Natural killer cell (primary cell): ENCODE data around the gene TMEM150A. TPM values are rescaled to one million over a fixed set of nuclear protein-coding genes. Genes with fewer than 3 reads are reported as not detected.
A peak's percentile ranks its signal among the peaks of the same experiment; 100 is the strongest.

Source experiments
- ATAC-seq, 3 donors: fragments of 150-1000 bp in 2 of 3; fragments of 200-7000 bp in 1 of 3; cut with Tn5 transposase; 1 replicate in 1 of 3; 2 replicates in 2 of 3; pipeline ENCODE4 v1.10.0; 2021; ENCODE audit warnings: mild to moderate bottlenecking in 2 of 3, moderate library complexity in 2 of 3
- DNase-seq, 2 donors: peaks; one replicate each; pipeline versions ENCODE4 v3.0.0 to v3.0.0-alpha.2; 2013 to 2021; ENCODE audit warnings: mixed read lengths in 1 of 2
- H3K27ac ChIP-seq: one replicate; pipeline ENCODE4 v1.5.1; 2013; ENCODE audit warnings: mild to moderate bottlenecking, low read length
- H3K27me3 ChIP-seq: one replicate; pipeline ENCODE4 v1.6.1; 2013; ENCODE audit warnings: low read length; ENCODE audit not compliant: control insufficient read depth, insufficient read depth
- H3K36me3 ChIP-seq: one replicate; pipeline ENCODE4 v1.6.1; 2013; ENCODE audit warnings: low read length; ENCODE audit not compliant: control insufficient read depth, insufficient read depth
- H3K4me1 ChIP-seq: one replicate; pipeline ENCODE4 v1.6.1; 2013; ENCODE audit warnings: low read length; ENCODE audit not compliant: control insufficient read depth, insufficient read depth
- H3K4me3 ChIP-seq: one replicate; pipeline ENCODE4 v1.5.1; 2013; ENCODE audit warnings: low read length
- H3K9me3 ChIP-seq: one replicate; pipeline ENCODE4 v1.6.1; 2013; ENCODE audit warnings: low read length; ENCODE audit not compliant: control insufficient read depth, insufficient read depth
- H3K27ac Mint-ChIP-seq, 2 donors: one replicate each; pipeline ENCODE4 v1.8.0; 2022; ENCODE audit warnings: mild to moderate bottlenecking in 2 of 2, mixed read lengths in 2 of 2, moderate library complexity in 1 of 2
- H3K27me3 Mint-ChIP-seq, 2 donors: one replicate each; pipeline ENCODE4 v1.8.0; 2022; ENCODE audit warnings: low read depth in 2 of 2, mixed read lengths in 2 of 2
- H3K36me3 Mint-ChIP-seq: one replicate; pipeline ENCODE4 v1.8.0; 2022; ENCODE audit warnings: mixed read lengths
- H3K4me1 Mint-ChIP-seq, 2 donors: one replicate each; pipeline ENCODE4 v1.8.0; 2022; ENCODE audit warnings: mixed read lengths in 2 of 2
- H3K4me3 Mint-ChIP-seq: one replicate; pipeline ENCODE4 v1.8.0; 2022; ENCODE audit warnings: mild to moderate bottlenecking, moderate library complexity, mixed read lengths
- H3K9me3 Mint-ChIP-seq, 2 donors: one replicate each; pipeline ENCODE4 v1.8.0; 2022; ENCODE audit warnings: mixed read lengths in 2 of 2
- CTCF ChIP-seq: fragments of 200-600 bp; IDR thresholded peaks from one replicate; pipeline ENCODE4 v1.8.0; 2022; ENCODE audit warnings: antibody characterized with exemption
- WGBS: methylation state at CpG from one replicate; pipeline ENCODE4 v1.1.7; 2013; ENCODE audit warnings: missing lambda C conversion rate; ENCODE audit not compliant: insufficient coverage; 5-methylcytosine and 5-hydroxymethylcytosine counted together
- intact Hi-C: fragments of 100-400 bp; cut with micrococcal nuclease; formaldehyde crosslinking; loops from one replicate; pipeline ENCODE4 v1.14.2; 2022
- total RNA-seq, 4 donors: library from RNA; stranded (reverse); fragments of 120-200 nt in 1 of 4; gene quantifications; one replicate each; pipeline versions ENCODE4 v1.2.3 to v1.2.4, GENCODE V29; 2013 to 2022

Gene TMEM150A
- total RNA-seq, 3 donors from 2014 or later (not counting 1 experiment from before 2014, with no cell fraction given) = 10.4 to 13.3 (median 10.9) TPM

DNA sequence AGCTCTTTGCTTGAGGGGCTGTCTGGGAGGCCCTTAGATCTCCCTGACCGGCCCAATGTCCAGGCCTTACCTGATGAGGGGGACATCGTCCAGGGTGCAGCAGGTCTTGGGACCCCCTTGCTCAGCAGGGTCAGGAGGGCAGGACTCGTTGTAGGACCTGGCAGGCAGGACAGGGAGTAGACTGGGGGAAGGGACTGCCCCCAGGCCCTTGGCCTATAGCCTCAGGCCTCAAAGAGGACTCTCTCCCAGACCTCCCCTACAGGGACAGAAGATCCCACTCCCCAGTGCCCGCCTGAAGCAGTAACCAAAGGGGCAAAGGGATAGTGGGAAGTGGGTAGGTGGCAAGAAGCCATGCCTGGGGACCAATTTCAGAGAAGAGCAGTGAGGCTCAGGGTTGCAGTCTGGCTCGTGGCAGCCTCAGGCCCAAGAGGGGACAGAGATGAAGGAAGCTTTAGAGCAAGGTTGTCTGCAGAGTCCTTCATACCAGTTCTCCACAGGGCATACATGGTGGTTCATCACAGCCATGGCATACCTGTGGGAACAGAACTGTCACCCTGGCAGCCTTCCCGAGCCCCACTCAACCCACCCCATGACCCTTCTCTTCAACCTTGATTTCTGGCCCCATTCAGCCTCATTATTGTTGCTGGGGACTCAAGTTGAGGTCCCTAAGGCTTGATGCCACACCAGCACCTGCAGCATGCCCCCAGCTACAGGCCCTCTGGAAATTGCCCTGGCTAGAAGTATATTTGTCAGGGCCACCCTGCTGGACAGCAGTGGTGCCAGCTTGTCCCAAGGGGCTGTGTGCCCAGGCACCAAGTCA is 1.3 kb downstream of the TMEM150A start:
- no peak for TF ChIP-seq CTCF
- H3K4me3 ChIP-seq = no peak overlapping the region
- peak overlapping the region; percentile 86 for H3K4me3 Mint-ChIP-seq
- ATAC-seq (no peak), DNase-seq (no peak)
- H3K36me3 ChIP-seq = peaks cover 18% of the 10 kb centered on the region
- peaks cover 33% of the 10 kb centered on the region for H3K4me1 ChIP-seq
- H3K27me3 Mint-ChIP-seq = no peaks in the 10 kb centered on the region
- intact Hi-C loops = loop anchor here (5.0 kb wide), 1 partner anchor 39 kb away; the partner anchor contains the start of gene GGCX
- 91% methylated on average over 6 of the region's 6 CpGs for WGBS
- no peaks in the 10 kb centered on the region for H3K9me3 ChIP-seq
- H3K27me3 ChIP-seq = no peaks in the 10 kb centered on the region
- peak overlapping the region in 1 of 2 donors; percentile 81 for H3K27ac Mint-ChIP-seq
- H3K9me3 Mint-ChIP-seq = no peaks in the 10 kb centered on the region
- H3K4me1 Mint-ChIP-seq = peaks cover 20 to 27% of the 10 kb centered on the region in 2 donors
- H3K27ac ChIP-seq = no peak overlapping the region
- no peaks in the 10 kb centered on the region for H3K36me3 Mint-ChIP-seq

GRCh38 chr2:85600235-85600575 is 2.3 kb downstream of the TMEM150A start:
- DNase-seq = no peak
- 84% methylated on average over 3 of the region's 3 CpGs for WGBS
- peaks cover 37% of the 10 kb centered on the region for H3K4me1 ChIP-seq
- no peak overlapping the region for H3K27ac ChIP-seq
- peak overlapping the region in 1 of 2 donors; percentile 81 for H3K27ac Mint-ChIP-seq
- H3K9me3 Mint-ChIP-seq = no peaks in the 10 kb centered on the region
- peaks cover 29 to 36% of the 10 kb centered on the region in 2 donors for H3K4me1 Mint-ChIP-seq
- no peaks in the 10 kb centered on the region for H3K9me3 ChIP-seq
- no peak overlapping the region for H3K4me3 ChIP-seq
- H3K27me3 Mint-ChIP-seq = no peaks in the 10 kb centered on the region
- no peak for ATAC-seq
- H3K36me3 ChIP-seq = peaks cover 18% of the 10 kb centered on the region
- intact Hi-C loops = loop anchor here (5.0 kb wide), 1 partner anchor 38 kb away; the partner anchor contains the start of gene GGCX
- H3K4me3 Mint-ChIP-seq = no peak overlapping the region
- no peaks in the 10 kb centered on the region for H3K36me3 Mint-ChIP-seq
- no peak for TF ChIP-seq CTCF
- no peaks in the 10 kb centered on the region for H3K27me3 ChIP-seq

DNA sequence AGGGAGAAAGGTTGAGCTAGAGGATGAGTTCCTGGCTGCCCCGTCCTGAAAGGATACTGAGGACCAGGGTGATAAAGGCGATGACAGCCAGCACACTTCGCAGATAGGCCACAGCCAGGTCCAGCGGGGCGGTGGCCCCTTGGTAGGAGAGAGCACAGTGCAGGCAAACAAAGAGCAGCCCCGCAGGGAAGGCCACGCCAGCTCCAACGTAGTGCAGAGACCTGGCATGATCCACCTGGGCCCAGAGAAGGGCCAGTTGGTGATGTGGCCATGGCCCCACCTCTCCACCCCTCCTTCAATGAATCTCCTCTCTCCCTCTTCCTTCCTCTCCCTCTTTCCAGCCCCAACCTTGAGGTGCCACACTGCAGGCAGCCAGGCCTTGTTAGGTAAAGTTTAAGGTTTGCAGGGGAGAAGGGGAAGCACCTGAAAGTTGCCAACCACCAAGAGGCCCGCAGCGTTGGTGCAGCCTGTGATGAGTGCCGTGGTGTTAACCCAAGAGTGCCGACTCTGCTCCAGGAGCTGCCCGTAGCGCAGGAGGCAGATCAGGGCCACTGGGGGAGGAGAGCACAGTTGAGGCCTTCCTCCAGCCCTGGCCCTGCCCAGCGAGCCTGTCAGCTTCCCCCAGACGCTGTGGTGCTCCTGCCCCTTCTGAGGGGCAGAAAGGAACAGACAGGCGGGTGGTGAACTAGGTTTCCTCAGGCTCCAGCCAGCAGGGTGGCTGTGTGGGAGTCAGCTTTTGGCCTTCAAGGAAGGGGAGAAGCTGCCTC is 2.8 kb downstream of the TMEM150A start:
- peaks cover 18% of the 10 kb centered on the region for H3K36me3 ChIP-seq
- WGBS = 76% methylated on average over 17 of the region's 17 CpGs
- H3K27me3 Mint-ChIP-seq = no peaks in the 10 kb centered on the region
- ATAC-seq (no peak), DNase-seq (no peak)
- H3K27ac Mint-ChIP-seq = peak overlapping the region in 1 of 2 donors; percentile 81
- no peak for TF ChIP-seq CTCF
- intact Hi-C loops = loop anchor here (5.0 kb wide), 1 partner anchor 37 kb away; the partner anchor contains the start of gene GGCX
- no peaks in the 10 kb centered on the region for H3K36me3 Mint-ChIP-seq
- no peak overlapping the region for H3K4me3 ChIP-seq
- no peak overlapping the region for H3K27ac ChIP-seq
- H3K27me3 ChIP-seq = no peaks in the 10 kb centered on the region
- peaks cover 40% of the 10 kb centered on the region for H3K4me1 ChIP-seq
- H3K4me1 Mint-ChIP-seq = peaks cover 35 to 41% of the 10 kb centered on the region in 2 donors
- no peaks in the 10 kb centered on the region for H3K9me3 Mint-ChIP-seq
- H3K9me3 ChIP-seq = no peaks in the 10 kb centered on the region
- no peak overlapping the region for H3K4me3 Mint-ChIP-seq
